Neural progenitor cell (in vitro differentiated cells): Measurements from ENCODE around the gene CNNM2. TPM values are rescaled to one million over a fixed set of nuclear protein-coding genes. Genes with fewer than 3 reads are reported as not detected.

Experiments used
- DNase-seq: peaks from one replicate; pipeline ENCODE4 v3.0.0-alpha.2; 2016; ENCODE audit warnings: low spot score
- H2AFZ ChIP-seq: fragments of 200-600 bp; sonication (generic); replicated peaks from 2 replicates; pipeline ENCODE4 v1.6.1; 2016; ENCODE audit warnings: antibody characterized with exemption
- H3F3A ChIP-seq: fragments of 200-600 bp; sonication (generic); 2 replicates; pipeline ENCODE4 v1.6.1; 2016; ENCODE audit warnings: antibody characterized with exemption, low read depth
- H3K27ac ChIP-seq: fragments of 200-600 bp; sonication (generic); 2 replicates; pipeline ENCODE4 v1.5.1; 2016; ENCODE audit warnings: mild to moderate bottlenecking
- H3K27me3 ChIP-seq: fragments of 200-600 bp; sonication (generic); 2 replicates; pipeline ENCODE4 v1.6.1; 2016; ENCODE audit warnings: mild to moderate bottlenecking, moderate library complexity
- H3K36me3 ChIP-seq: fragments of 200-600 bp; sonication (generic); 2 replicates; pipeline ENCODE4 v1.5.1; 2016
- H3K4me1 ChIP-seq: fragments of 200-600 bp; sonication (generic); 2 replicates; pipeline ENCODE4 v1.6.1; 2016; ENCODE audit warnings: mixed run types
- H3K4me2 ChIP-seq: fragments of 200-600 bp; sonication (generic); 2 replicates; pipeline ENCODE4 v1.6.1; 2016
- H3K4me3 ChIP-seq: fragments of 200-600 bp; sonication (generic); 2 replicates; pipeline ENCODE4 v1.5.1; 2016
- H3K79me2 ChIP-seq: fragments of 200-600 bp; sonication (generic); 2 replicates; pipeline ENCODE4 v1.6.1; 2016; ENCODE audit warnings: low read depth
- H3K9ac ChIP-seq: fragments of 200-600 bp; sonication (generic); 2 replicates; pipeline ENCODE4 v1.6.1; 2016
- H3K9me3 ChIP-seq: fragments of 200-600 bp; sonication (generic); 2 replicates; pipeline ENCODE4 v1.5.1; 2016; ENCODE audit warnings: low read depth
- H4K20me1 ChIP-seq: fragments of 200-600 bp; sonication (generic); 2 replicates; pipeline ENCODE4 v1.6.1; 2016; ENCODE audit warnings: low read depth
- H3K27ac Mint-ChIP-seq: 3 replicates; pipeline ENCODE4 v1.8.0; 2021; ENCODE audit warnings: mixed read lengths
- H3K27me3 Mint-ChIP-seq: 2 replicates; pipeline ENCODE4 v1.8.0; 2022; ENCODE audit warnings: low read depth, mild to moderate bottlenecking, inconsistent platforms, moderate library complexity, mixed read lengths; ENCODE audit not compliant: insufficient read depth
- H3K36me3 Mint-ChIP-seq: 3 replicates; pipeline ENCODE4 v1.8.0; 2021; ENCODE audit warnings: mixed read lengths
- H3K4me1 Mint-ChIP-seq: 3 replicates; pipeline ENCODE4 v1.8.0; 2021; ENCODE audit warnings: mixed read lengths
- H3K4me3 Mint-ChIP-seq: 3 replicates; pipeline ENCODE4 v1.8.0; 2021; ENCODE audit warnings: mild to moderate bottlenecking, moderate library complexity, mixed read lengths
- H3K9me3 Mint-ChIP-seq: 3 replicates; pipeline ENCODE4 v1.8.0; 2020; ENCODE audit warnings: mixed read lengths
- CTCF ChIP-seq: fragments of 200-600 bp; sonication (generic); IDR thresholded peaks from 2 replicates; pipeline ENCODE4 v1.5.1; 2017; ENCODE audit warnings: antibody characterized with exemption, mild to moderate bottlenecking
- EZH2 ChIP-seq: fragments of 200-600 bp; sonication (generic); IDR thresholded peaks from 2 replicates; pipeline ENCODE4 v1.6.1; 2017; ENCODE audit warnings: antibody characterized with exemption, mild to moderate bottlenecking, moderate library complexity
- EZH2phosphoT487 ChIP-seq: fragments of 200-600 bp; sonication (generic); IDR thresholded peaks from 2 replicates; pipeline ENCODE4 v1.6.1; 2017; ENCODE audit warnings: antibody characterized with exemption
- total RNA-seq: library from RNA; depleted of rRNA; stranded (reverse); fragments of >200 nt; gene quantifications from 2 replicates; pipeline ENCODE4 v1.2.3, GENCODE V29; 2015; ENCODE audit warnings: low replicate concordance

Gene CNNM2
- total RNA-seq, 1 donor from 2014 or later = 11.4 TPM

DNA sequence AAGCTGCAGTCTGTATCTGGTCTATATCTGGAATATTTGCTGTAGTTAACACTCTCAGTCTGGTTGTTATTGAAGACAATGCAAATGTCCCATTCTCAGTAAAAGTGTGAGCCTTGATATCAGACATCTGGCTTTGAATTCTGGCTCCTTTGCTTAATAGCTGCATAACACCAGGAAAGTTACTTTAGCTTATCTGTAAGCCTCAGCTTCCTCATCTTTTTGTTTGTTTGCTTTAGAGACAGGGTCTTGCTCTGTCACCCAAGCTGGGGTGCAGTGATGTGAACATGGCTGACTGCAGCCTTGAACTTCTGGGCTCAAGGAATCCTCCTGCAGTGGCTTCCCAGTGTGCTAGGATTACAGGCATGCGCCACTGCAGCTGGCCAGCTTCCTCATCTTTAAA is 41.3 kb downstream of the CNNM2 start:
- Mint-ChIP-seq H3K9me3 (peaks cover 4% of the 10 kb centered on the region), H3K4me3 (no peak overlapping the region), H3K4me1 (no peaks in the 10 kb centered on the region), H3K27me3 (no peaks in the 10 kb centered on the region), H3K27ac (no peak overlapping the region), H3K36me3 (no peaks in the 10 kb centered on the region)
- no peak overlapping the region for H3K27ac ChIP-seq
- no peak overlapping the region for H2AFZ ChIP-seq
- no peaks in the 10 kb centered on the region for H3K36me3 ChIP-seq
- H3K79me2 ChIP-seq = no peaks in the 10 kb centered on the region
- no peak overlapping the region for H3K4me3 ChIP-seq
- H3K9ac ChIP-seq = no peak overlapping the region
- no peaks in the 10 kb centered on the region for H3K9me3 ChIP-seq
- H4K20me1 ChIP-seq = no peaks in the 10 kb centered on the region
- no peak for TF ChIP-seq EZH2phosphoT487
- no peak for TF ChIP-seq CTCF
- DNase-seq = no peak
- H3K27me3 ChIP-seq = no peaks in the 10 kb centered on the region
- no peak overlapping the region for H3K4me2 ChIP-seq
- no peaks in the 10 kb centered on the region for H3K4me1 ChIP-seq
- no peaks in the 10 kb centered on the region for H3F3A ChIP-seq

- H3K27me3 ChIP-seq = no peaks in the 10 kb centered on the region
- H3K27ac ChIP-seq = no peak overlapping the region
- H3K9me3 Mint-ChIP-seq = no peaks in the 10 kb centered on the region
- H3K9ac ChIP-seq = no peak overlapping the region
- no peaks in the 10 kb centered on the region for H3K4me1 Mint-ChIP-seq
- no peak overlapping the region for H2AFZ ChIP-seq
- no peaks in the 10 kb centered on the region for H3K4me1 ChIP-seq
- no peaks in the 10 kb centered on the region for H3K79me2 ChIP-seq
- no peak overlapping the region for H3K4me3 ChIP-seq
- no peak for DNase-seq
- H3K27ac Mint-ChIP-seq = no peak overlapping the region
- H4K20me1 ChIP-seq = peaks cover 5% of the 10 kb centered on the region
- no peaks in the 10 kb centered on the region for H3K27me3 Mint-ChIP-seq
- H3K9me3 ChIP-seq = no peaks in the 10 kb centered on the region
- H3K36me3 Mint-ChIP-seq = no peaks in the 10 kb centered on the region
- no peaks in the 10 kb centered on the region for H3F3A ChIP-seq
- TF ChIP-seq CTCF = no peak
- TF ChIP-seq EZH2 = no peak
- TF ChIP-seq EZH2phosphoT487 = no peak
- H3K4me3 Mint-ChIP-seq = no peak overlapping the region
- no peak overlapping the region for H3K4me2 ChIP-seq
- H3K36me3 ChIP-seq = no peaks in the 10 kb centered on the region
Measured at GRCh38 chr10:102960157-102960556, 42.1 kb downstream of the CNNM2 start.

DNA sequence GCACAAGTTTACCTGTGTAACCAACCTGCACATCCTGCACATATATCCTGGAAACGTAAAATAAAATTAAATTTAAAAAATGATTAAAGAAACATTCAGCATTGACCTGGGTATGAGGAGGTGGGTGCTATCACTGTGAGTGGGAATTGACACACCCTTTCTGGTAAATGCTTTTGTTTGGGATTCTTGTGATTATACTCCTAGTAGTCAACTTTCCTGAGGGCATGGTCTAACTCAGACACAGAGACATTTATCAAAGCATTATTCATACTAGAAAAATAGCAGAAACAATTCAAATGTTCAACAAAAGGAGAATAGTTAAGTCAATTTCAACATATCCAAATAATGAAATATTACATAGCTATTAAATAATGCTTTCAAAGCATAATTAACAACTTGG is 44.2 kb downstream of the CNNM2 start:
- H3K27ac Mint-ChIP-seq = no peak overlapping the region
- H3K9me3 ChIP-seq = no peaks in the 10 kb centered on the region
- TF ChIP-seq CTCF (no peak), EZH2phosphoT487 (no peak), EZH2 (no peak)

More for the DNA sequence above, 44.2 kb downstream of the CNNM2 start:
- H3K4me3 ChIP-seq = no peak overlapping the region
- H3K27ac ChIP-seq = no peak overlapping the region
- Mint-ChIP-seq H3K36me3 (no peaks in the 10 kb centered on the region), H3K9me3 (no peaks in the 10 kb centered on the region), H3K4me1 (no peaks in the 10 kb centered on the region), H3K4me3 (no peak overlapping the region), H3K27me3 (no peaks in the 10 kb centered on the region)
- no peak for DNase-seq
- H3K9ac ChIP-seq = no peak overlapping the region
- no peaks in the 10 kb centered on the region for H3K4me1 ChIP-seq
- peaks cover 6% of the 10 kb centered on the region for H4K20me1 ChIP-seq
- no peaks in the 10 kb centered on the region for H3K36me3 ChIP-seq
- no peaks in the 10 kb centered on the region for H3F3A ChIP-seq
- no peaks in the 10 kb centered on the region for H3K79me2 ChIP-seq
- no peak overlapping the region for H2AFZ ChIP-seq
- H3K27me3 ChIP-seq = no peaks in the 10 kb centered on the region
- H3K4me2 ChIP-seq = no peak overlapping the region
